GM10266 (cell line): ENCODE data around the gene VWA1.
"Not testable (repeated sequence)": the region's sequence is repeated elsewhere in the genome, so short reads cannot be mapped to it uniquely, and the experiment has no call there.

ENCODE experiments used
- DNase-seq: peaks from one replicate; pipeline ENCODE4 v3.0.0; 2012; ENCODE audit errors: extremely low spot score
- CTCF ChIP-seq: IDR thresholded peaks from 2 replicates; pipeline ENCODE4 v1.5.1; 2012; ENCODE audit warnings: mild to moderate bottlenecking, low read depth; ENCODE audit not compliant: control insufficient read depth, insufficient read depth; ENCODE audit errors: missing control alignments

VWA1 gene

GRCh38 chr1:1441002-1441888 lies 5.8 kb downstream of the VWA1 start:
- peak; percentile 89 for TF ChIP-seq CTCF
- DNase-seq = peak; percentile 92

GRCh38 chr1:1442069-1442770 lies 6.7 kb downstream of the VWA1 start:
- TF ChIP-seq CTCF = no peak
- no peak for DNase-seq

- not testable (repeated sequence) for DNase-seq
Observed at GRCh38 chr1:1446631-1447030, 11.1 kb downstream of the VWA1 start.

- no peak for TF ChIP-seq CTCF
- no peak for DNase-seq
Observed at GRCh38 chr1:1449099-1449739, 13.7 kb downstream of the VWA1 start, which contains the start of gene ATAD3C. Gene ATAD3C, plus strand, starts transcription at chr1:1449689. Its CDS starts 995 bp downstream, at chr1:1450684.

GRCh38 chr1:1450616-1451015 lies 15.1 kb downstream of the VWA1 start:
- DNase-seq = not testable (repeated sequence)

- DNase-seq = no peak
- TF ChIP-seq CTCF = no peak
Observed at GRCh38 chr1:1451696-1452364, 16.3 kb downstream of the VWA1 start.

GRCh38 chr1:1452365-1452739 lies 16.9 kb downstream of the VWA1 start:
- not testable (repeated sequence) for DNase-seq

GRCh38 chr1:1452882-1453281 lies 17.4 kb downstream of the VWA1 start:
- DNase-seq = no peak
- TF ChIP-seq CTCF = no peak

- DNase-seq = not testable (repeated sequence)
Observed at GRCh38 chr1:1454286-1455056, 19.0 kb downstream of the VWA1 start.
